H1 (cell line): ENCODE results near the gene RGR.

ENCODE experiments used
- CTCF ChIP-seq, 3 experiments: IDR thresholded peaks; 1 replicate in 2 of 3; 2 replicates in 1 of 3; pipeline versions ENCODE4 v1.5.1 to v1.6.1; 2011; ENCODE audit warnings: low read length in 3 of 3, mild to moderate bottlenecking in 3 of 3, inconsistent platforms in 2 of 3, low read depth in 1 of 3, moderate library complexity in 1 of 3; ENCODE audit not compliant: insufficient read depth in 1 of 3; ENCODE audit errors: control extremely low read depth in 1 of 3
- NRF1 ChIP-seq: IDR thresholded peaks from 2 replicates; pipeline ENCODE4 v1.6.1; 2011; ENCODE audit warnings: mild to moderate bottlenecking, low read depth, low read length, improper control_type of control experiment
- POLR2A ChIP-seq, 2 experiments: IDR thresholded peaks; 1 replicate in 1 of 2; 2 replicates in 1 of 2; pipeline ENCODE4 v1.6.1; 2011; ENCODE audit warnings: low read depth in 2 of 2, low read length in 2 of 2, mild to moderate bottlenecking in 2 of 2; ENCODE audit errors: control extremely low read depth in 1 of 2
- RAD21 ChIP-seq, 2 experiments: IDR thresholded peaks in 1 of 2; conservative IDR thresholded peaks in 1 of 2; 2 replicates each; pipeline ENCODE4 v1.6.1; 2011; ENCODE audit warnings: low read depth in 2 of 2, low read length in 2 of 2, improper control_type of control experiment in 1 of 2, inconsistent platforms in 1 of 2, mild to moderate bottlenecking in 1 of 2, moderate library complexity in 1 of 2
- SIN3A ChIP-seq, 2 experiments: IDR thresholded peaks in 1 of 2; conservative IDR thresholded peaks in 1 of 2; 2 replicates each; pipeline ENCODE4 v1.6.1; 2011 to 2012; ENCODE audit warnings: low read length in 2 of 2, improper control_type of control experiment in 1 of 2, low read depth in 1 of 2, mild to moderate bottlenecking in 1 of 2
- SP1 ChIP-seq: IDR thresholded peaks from 2 replicates; pipeline ENCODE4 v1.6.1; 2011; ENCODE audit warnings: low read depth, low read length
- SP2 ChIP-seq: IDR thresholded peaks from 2 replicates; pipeline ENCODE4 v1.6.1; 2012; ENCODE audit warnings: mild to moderate bottlenecking, low read length, inconsistent platforms

GRCh38 chr10:84261236-84261915, 16.5 kb downstream of the RGR start:
- TF ChIP-seq CTCF (IDR thresholded peaks at IDR 0.05; ENCODE audit: control extremely low read depth in 1 of 3, insufficient read depth in 1 of 3, low read depth in 1 of 3, low read length in 3 of 3) (no peak), NRF1 (no peak), POLR2A (IDR thresholded peaks at IDR 0.05; ENCODE audit: control extremely low read depth in 1 of 2, low read depth in 2 of 2, low read length in 2 of 2) (no peak), RAD21 (IDR thresholded peaks at IDR 0.05 in 1 of 2, conservative IDR thresholded peaks at IDR 0.05 in 1 of 2; ENCODE audit: low read depth in 2 of 2, low read length in 2 of 2) (no peak), SIN3A (conservative IDR thresholded peaks at IDR 0.05 in 1 of 2, IDR thresholded peaks at IDR 0.05 in 1 of 2; ENCODE audit: low read depth in 1 of 2, low read length in 2 of 2) (no peak), SP2 (no peak), SP1 (no peak)
